ENCODE results near the gene NAV2.

GRCh38 chr11:20050048-20050447 is 337.4 kb downstream of the NAV2 start:
- TF ChIP-seq CTCF (IDR thresholded peaks at IDR 0.05): no peak
- TF ChIP-seq POLR2A (IDR thresholded peaks at IDR 0.05): no peak

All from testis (tissue), 2 donors.